ENCODE results near the gene TBC1D17. TPM values are rescaled to one million over a fixed set of nuclear protein-coding genes. Genes with fewer than 3 reads are reported as not detected.

TBC1D17 gene
- total and polyA plus RNA-seq, 4 donors: 11.3 to 27.9 (median 17.2) TPM

DNA sequence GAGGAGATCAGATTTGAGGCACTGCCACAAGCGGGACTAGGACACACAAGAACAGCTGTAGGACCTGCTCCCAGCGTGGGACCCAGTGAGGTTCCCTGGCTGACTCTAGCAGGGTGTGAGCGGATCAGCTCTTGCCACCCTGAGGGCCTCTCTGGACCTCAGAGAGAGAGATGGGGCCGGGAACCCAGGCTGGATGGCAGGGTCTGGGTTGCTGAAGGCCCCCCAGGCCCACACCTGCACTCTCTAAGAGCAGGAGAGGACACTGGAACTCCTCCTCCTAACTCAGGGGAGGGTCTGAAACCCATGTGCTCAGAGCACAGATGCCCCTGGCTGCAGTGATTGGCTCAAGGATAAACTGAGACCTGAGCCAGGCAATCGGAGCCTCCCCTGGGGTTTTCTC, 32.7 kb downstream of the TBC1D17 start:
- H3K36me3 ChIP-seq (ENCODE audit: control insufficient read depth in 4 of 4, insufficient read depth in 3 of 4, low read depth in 1 of 4, low read length in 3 of 4): peaks cover 6 to 37% (median 16%) of the 10 kb centered on the region in 4 donors
- DNase-seq (ENCODE audit: low spot score): no peak
- no peaks in the 10 kb centered on the region for H3K27me3 ChIP-seq (ENCODE audit: control insufficient read depth in 4 of 4, insufficient read depth in 4 of 4, low read length in 3 of 4)
- TF ChIP-seq FOXA1 (IDR thresholded peaks at IDR 0.05): no peak
- TF ChIP-seq YY1 (IDR thresholded peaks at IDR 0.05): no peak
- no peak for TF ChIP-seq HNF4A (conservative IDR thresholded peaks at IDR 0.05)
- TF ChIP-seq JUND (IDR thresholded peaks at IDR 0.05): no peak
- TF ChIP-seq, protein P1, sequence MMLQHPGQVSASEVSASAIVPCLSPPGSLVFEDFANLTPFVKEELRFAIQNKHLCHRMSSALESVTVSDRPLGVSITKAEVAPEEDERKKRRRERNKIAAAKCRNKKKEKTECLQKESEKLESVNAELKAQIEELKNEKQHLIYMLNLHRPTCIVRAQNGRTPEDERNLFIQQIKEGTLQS (IDR thresholded peaks at IDR 0.05): no peak
- TF ChIP-seq HNF4G (IDR thresholded peaks at IDR 0.05): no peak
- TF ChIP-seq, protein P2, sequence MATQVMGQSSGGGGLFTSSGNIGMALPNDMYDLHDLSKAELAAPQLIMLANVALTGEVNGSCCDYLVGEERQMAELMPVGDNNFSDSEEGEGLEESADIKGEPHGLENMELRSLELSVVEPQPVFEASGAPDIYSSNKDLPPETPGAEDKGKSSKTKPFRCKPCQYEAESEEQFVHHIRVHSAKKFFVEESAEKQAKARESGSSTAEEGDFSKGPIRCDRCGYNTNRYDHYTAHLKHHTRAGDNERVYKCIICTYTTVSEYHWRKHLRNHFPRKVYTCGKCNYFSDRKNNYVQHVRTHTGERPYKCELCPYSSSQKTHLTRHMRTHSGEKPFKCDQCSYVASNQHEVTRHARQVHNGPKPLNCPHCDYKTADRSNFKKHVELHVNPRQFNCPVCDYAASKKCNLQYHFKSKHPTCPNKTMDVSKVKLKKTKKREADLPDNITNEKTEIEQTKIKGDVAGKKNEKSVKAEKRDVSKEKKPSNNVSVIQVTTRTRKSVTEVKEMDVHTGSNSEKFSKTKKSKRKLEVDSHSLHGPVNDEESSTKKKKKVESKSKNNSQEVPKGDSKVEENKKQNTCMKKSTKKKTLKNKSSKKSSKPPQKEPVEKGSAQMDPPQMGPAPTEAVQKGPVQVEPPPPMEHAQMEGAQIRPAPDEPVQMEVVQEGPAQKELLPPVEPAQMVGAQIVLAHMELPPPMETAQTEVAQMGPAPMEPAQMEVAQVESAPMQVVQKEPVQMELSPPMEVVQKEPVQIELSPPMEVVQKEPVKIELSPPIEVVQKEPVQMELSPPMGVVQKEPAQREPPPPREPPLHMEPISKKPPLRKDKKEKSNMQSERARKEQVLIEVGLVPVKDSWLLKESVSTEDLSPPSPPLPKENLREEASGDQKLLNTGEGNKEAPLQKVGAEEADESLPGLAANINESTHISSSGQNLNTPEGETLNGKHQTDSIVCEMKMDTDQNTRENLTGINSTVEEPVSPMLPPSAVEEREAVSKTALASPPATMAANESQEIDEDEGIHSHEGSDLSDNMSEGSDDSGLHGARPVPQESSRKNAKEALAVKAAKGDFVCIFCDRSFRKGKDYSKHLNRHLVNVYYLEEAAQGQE (IDR thresholded peaks at IDR 0.05): no peak
- TF ChIP-seq RXRA (IDR thresholded peaks at IDR 0.05): no peak
- no peak for TF ChIP-seq SP1 (IDR thresholded peaks at IDR 0.05)
- H3K4me1 ChIP-seq (ENCODE audit: control insufficient read depth in 4 of 4, insufficient read depth in 4 of 4, low read length in 3 of 4): peaks cover 0 to 11% (median 4%) of the 10 kb centered on the region in 4 donors
- WGBS: 96% methylated on average over 5 of the region's 5 CpGs
- no peak overlapping the region for H3K4me3 ChIP-seq (ENCODE audit: low read depth in 1 of 3, low read length in 3 of 3)
- no peak overlapping the region for H3K27ac ChIP-seq (ENCODE audit: low read depth in 1 of 2, low read length in 2 of 2)
- H3K9me3 ChIP-seq (ENCODE audit: control insufficient read depth in 4 of 4, low read length in 3 of 4): no peaks in the 10 kb centered on the region
- no peak overlapping the region for H3K9ac ChIP-seq (ENCODE audit: low read depth in 1 of 2, low read length in 2 of 2)

DNA sequence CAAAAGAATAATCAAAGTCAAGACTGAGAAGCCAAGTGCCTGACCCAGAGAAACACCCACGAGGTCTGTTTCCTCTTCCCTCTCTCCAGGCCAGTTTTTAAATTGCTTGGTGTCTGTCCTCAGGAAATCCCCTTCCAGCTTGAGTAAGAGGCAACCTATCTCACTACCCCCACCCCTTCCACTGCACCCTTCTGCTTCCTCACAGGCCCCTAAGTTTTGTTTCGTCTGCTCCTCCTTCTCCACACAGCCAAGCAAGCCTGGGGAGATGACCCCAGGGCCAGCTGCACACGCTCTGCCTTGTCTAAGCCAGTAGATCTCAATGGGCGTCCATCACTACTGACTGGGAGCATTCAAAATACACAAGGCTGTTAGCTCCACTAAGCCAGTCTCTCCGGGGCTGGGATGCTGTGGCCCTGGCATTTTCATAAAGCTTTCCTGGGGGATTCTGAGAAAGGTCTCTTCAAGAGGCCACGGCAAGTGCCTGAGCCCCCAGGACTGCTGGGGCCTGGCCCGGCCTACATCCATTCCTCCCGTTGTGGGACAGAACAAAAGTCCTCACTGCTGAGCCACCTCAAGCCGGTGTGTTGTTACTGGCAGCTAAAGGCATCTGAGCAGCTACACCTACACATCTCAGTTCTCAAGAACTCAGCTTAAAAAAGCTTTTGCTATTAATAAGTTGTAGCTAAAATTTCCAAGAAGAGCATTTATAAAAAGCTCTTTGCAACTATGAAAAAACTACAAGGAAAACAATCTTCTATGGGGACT, 34.1 kb downstream of the TBC1D17 start:
- H3K27ac ChIP-seq (ENCODE audit: low read depth in 1 of 2, low read length in 2 of 2): peak overlapping the region in 1 of 2 donors; percentile 19
- H3K9me3 ChIP-seq (ENCODE audit: control insufficient read depth in 4 of 4, low read length in 3 of 4): no peaks in the 10 kb centered on the region
- no peak overlapping the region for H3K9ac ChIP-seq (ENCODE audit: low read depth in 1 of 2, low read length in 2 of 2)
- H3K27me3 ChIP-seq (ENCODE audit: control insufficient read depth in 4 of 4, insufficient read depth in 4 of 4, low read length in 3 of 4): no peaks in the 10 kb centered on the region
- peaks cover 0 to 18% (median 6%) of the 10 kb centered on the region in 4 donors for H3K4me1 ChIP-seq (ENCODE audit: control insufficient read depth in 4 of 4, insufficient read depth in 4 of 4, low read length in 3 of 4)
- 75% methylated on average over 9 of the region's 9 CpGs for WGBS
- DNase-seq (ENCODE audit: low spot score): no peak
- H3K4me3 ChIP-seq (ENCODE audit: low read depth in 1 of 3, low read length in 3 of 3): no peak overlapping the region
- H3K36me3 ChIP-seq (ENCODE audit: control insufficient read depth in 4 of 4, insufficient read depth in 3 of 4, low read depth in 1 of 4, low read length in 3 of 4): peaks cover 6 to 37% (median 16%) of the 10 kb centered on the region in 4 donors
- TF ChIP-seq NR2F2 (IDR thresholded peaks at IDR 0.05) (no peak), RAD21 (IDR thresholded peaks at IDR 0.05) (no peak), FOXA2 (IDR thresholded peaks at IDR 0.05) (no peak), FOXA1 (IDR thresholded peaks at IDR 0.05) (no peak), HNF4A (conservative IDR thresholded peaks at IDR 0.05) (no peak), JUND (IDR thresholded peaks at IDR 0.05) (no peak), EGR1 (IDR thresholded peaks at IDR 0.05; ENCODE audit: low read depth in 2 of 2) (no peak), SP1 (IDR thresholded peaks at IDR 0.05) (no peak)
- TF ChIP-seq, protein P3, sequence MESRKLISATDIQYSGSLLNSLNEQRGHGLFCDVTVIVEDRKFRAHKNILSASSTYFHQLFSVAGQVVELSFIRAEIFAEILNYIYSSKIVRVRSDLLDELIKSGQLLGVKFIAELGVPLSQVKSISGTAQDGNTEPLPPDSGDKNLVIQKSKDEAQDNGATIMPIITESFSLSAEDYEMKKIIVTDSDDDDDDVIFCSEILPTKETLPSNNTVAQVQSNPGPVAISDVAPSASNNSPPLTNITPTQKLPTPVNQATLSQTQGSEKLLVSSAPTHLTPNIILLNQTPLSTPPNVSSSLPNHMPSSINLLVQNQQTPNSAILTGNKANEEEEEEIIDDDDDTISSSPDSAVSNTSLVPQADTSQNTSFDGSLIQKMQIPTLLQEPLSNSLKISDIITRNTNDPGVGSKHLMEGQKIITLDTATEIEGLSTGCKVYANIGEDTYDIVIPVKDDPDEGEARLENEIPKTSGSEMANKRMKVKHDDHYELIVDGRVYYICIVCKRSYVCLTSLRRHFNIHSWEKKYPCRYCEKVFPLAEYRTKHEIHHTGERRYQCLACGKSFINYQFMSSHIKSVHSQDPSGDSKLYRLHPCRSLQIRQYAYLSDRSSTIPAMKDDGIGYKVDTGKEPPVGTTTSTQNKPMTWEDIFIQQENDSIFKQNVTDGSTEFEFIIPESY (IDR thresholded peaks at IDR 0.05): no peak
